Stimulated activated CD4-positive, alpha-beta T cell treated with anti-CD3 and anti-CD28 coated beads, Interleukin-4, amount 100 ng/mL, for 48 hours (primary cell): ENCODE results near the gene FRYL.
"Not testable (repeated sequence)": the region's sequence is repeated elsewhere in the genome, so short reads cannot be mapped to it uniquely, and the experiment has no call there.

Source experiments
- DNase-seq, 2 donors: peaks; one replicate each; pipeline ENCODE4 v3.0.0-alpha.2; 2020; ENCODE audit warnings: low read depth in 2 of 2

FRYL gene

DNA sequence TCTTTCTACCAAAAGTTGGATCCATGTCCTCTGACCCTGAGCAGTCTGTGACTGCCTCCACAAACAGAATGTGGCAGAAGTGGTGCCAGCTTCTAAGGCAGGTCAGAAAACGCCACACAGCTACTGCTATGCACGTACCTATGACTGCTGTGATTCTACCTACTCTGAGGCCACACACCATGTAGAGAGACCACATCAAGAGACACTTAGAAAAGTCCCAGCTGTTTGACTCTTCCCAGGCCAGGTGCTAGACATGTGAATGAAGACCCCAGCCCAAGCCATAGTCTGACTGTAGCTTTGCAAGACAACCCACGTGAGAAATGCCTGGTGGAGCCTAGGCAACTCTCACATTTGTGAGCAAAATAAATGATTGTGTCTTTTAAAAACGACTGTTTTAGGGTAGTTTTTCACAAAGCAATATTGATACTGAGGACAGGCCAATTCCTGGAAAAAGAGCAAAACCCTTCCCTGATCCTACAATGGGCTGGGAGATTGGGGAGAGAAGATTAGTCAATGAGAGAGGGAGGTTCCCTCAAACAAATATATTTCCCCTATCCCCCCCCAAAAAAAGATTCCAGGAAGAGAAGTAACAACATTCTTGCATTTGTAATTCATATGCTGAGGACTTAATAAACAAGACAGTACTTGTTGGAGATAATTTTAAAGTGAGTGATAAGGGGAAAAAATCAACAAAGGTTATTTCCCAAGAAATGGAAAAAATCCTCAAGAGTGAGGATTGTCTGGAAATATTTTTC is 33.3 kb downstream of the FRYL start:
- DNase-seq, result no peak

DNA sequence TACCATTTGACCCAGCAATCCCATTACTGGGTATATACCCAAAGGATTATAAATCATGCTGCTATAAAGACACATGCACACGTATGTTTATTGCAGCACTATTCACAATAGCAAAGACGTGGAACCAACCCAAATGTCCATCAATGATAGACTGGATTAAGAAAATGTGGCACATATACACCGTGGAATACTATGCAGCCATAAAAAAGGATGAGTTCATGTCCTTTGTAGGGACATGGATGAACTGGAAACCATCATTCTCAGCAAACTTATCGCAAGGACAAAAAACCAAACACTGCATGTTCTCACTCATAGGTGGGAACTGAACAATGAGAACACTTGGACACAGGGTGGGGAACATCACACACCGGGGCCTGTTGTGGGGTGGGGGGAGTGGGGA is 34.9 kb downstream of the FRYL start:
- not testable (repeated sequence) for DNase-seq

DNA sequence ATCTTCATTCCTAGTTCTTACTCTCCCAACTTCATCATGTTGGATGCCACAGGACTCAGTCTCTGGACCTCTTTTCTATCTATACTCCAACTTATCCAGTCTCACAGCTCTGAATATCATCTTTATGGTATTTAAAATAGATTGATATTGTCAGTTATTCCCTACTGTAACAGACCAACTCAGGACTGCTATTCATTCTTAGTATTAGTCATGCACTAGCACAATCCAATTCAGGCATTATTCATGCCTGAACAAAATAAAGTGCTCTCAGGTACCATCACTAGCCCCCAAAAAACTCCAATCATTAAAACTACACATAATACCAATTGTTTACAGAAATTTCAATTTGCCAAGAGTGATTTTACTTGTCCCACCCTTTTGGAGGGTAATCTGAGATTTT is 37.7 kb downstream of the FRYL start:
- DNase-seq, result no peak

DNA sequence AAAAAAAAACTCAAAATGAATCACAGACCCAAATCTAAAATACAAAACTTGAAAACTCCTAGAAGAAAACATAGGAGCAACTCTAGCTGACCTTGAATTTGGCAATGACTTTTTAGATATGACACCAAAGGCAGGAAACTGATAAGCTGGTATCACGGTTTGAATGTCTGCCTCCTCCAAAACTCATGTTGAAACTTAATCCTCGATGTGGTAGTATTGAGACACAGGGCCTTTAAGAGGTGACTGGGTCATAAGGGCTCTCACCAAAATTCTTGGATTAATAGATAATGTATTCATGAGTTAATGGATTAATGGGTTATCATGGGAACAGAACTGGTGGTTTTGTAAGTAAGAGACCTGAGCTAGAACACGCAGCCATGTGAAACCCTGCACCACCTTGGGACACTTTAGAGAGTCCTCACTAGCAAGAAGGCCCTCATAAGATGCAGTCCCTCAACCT is 40.5 kb downstream of the FRYL start:
- no peak for DNase-seq

DNA sequence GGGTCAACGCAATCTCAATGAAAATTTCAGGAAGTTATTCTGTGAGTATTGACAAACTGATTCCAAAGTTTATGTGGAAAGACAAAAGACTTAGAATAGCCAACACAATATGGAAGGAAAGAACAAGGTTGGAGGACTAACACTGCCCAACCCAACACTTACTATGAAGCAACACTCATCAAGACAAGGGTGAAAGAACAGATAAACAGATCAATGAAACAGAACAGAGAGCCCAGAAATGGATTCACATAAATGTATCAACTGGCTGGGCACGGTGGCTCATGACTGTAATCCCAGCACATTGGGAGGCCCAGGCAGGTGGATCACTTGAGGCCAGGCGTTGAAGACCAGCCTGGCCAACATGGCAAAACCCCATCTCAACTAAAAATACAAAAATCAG is 41.2 kb downstream of the FRYL start:
- no peak for DNase-seq

DNA sequence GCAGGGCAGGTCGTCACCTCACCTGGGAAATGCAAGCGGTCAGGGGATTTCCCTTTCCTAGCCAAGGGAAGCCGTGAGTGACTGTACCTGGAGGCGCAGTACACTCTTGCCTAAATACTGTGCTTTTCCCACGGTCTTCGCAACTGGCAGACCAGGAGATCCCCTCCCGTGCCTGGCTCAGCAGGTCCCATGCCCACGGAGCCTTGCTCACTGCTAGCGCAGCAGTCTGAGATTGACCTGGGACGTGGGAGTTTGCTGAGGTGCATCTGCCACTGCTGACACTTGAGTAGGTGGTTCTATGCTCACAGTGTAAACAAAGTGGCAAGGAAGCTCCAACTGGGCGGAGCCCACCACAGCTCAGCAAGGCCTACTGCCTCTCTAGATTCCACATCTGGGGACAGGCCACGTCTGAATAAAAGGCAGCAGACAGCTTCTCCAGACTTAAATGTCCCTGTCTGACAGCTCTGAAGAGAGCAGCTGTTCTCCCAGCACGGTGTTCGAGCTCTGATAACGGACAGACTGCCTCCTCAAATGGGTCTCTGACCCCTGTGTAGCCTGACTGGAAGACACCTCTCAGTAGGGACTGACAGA is 51.1 kb downstream of the FRYL start:
- peak; percentile 8 to 29 for DNase-seq

DNA sequence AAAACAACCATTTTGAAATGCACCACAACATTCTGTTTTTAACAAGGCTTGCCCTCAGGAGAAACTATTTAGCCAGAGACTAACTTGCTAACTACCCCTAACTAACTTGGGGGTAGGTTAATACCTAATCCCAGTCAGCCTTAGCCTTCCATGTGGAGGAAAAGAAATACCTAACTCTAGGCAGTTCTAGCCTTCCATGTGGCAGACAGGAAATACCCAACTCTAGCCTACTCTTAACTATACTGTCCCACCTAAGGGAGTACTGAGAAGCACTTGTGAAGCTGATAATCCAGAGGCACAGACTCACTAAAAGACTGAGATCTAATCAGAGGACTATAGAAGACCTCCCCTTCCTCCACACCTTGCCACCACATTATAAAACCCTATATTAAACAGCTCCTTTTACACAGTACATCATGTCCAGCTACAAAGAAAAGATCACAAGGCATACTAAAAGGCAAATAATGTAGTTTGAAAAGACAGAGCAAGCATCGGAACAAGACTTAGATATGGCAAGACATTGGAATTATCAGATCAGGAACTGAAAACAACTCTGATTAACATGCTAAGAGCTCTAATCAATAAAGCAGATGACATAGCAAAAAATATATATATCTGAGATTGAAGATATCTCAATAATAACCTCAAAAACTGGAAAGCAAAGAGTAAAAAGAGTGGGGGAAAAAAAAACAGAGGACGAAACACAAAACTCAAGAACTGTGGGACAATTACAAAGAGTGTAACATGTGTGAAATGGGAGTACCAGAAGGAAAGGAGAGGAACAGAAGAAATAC is 52.2 kb downstream of the FRYL start:
- no peak for DNase-seq

DNA sequence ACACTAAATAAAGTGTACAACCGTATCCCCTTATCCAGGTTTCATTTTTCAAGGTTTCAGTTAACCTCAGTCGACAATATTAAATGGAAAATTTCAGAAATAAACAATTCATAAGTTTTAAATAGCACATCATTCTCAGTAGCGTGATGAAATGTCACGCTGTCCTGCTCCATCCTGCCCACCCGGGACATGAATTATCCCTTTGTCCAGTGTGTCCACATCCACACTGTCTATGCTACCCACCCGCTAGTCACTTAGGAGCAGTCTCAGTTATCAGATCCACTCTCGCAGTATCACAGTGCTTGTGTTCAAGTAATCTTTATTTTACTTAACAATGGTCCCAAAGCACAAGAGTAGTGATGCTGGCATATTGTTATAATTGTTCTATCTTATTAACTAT is 54.7 kb downstream of the FRYL start:
- DNase-seq, result no peak

DNA sequence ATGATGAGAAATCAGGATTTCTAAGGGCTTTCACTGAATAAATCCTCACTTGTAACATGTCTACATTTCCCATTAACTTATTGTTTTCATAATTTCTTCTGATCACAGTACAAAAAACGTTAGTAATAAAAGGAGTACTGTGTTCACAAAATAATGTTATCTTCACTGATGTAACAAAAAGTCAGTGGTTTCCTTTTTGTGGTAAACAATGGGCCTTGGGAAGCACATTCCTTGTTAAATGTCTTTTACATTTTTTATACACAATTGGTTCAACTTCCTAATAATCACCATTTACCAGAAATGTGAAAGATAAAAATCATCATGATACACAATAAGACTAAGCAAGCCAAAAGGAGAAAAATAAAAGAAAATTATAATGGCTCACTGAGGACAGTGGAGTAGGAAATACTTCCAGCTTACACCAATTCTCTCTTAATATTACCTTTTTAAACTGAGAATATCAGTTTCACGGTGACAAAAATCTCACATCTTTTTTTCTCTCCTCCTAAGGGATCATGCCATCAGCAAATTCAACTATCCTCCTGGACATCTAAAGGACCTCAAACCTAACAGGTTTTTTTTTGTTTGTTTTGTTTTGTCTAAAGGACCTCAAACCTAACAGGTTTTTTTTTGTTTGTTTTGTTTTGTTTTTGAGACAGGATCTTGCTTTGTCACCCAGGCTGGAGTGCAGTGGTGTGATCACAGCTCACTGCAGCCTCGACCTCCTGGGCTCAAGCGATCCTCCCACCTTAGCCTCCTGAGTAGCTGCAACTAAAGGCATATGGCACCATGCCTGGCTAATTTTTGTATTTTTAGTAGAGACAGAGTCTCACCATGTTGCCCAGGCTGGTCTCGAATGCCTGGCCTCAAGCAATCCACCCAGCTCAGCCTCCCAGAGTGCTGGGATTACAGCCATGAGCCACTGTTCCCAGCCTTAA is 57.3 kb downstream of the FRYL start:
- DNase-seq, result no peak

DNA sequence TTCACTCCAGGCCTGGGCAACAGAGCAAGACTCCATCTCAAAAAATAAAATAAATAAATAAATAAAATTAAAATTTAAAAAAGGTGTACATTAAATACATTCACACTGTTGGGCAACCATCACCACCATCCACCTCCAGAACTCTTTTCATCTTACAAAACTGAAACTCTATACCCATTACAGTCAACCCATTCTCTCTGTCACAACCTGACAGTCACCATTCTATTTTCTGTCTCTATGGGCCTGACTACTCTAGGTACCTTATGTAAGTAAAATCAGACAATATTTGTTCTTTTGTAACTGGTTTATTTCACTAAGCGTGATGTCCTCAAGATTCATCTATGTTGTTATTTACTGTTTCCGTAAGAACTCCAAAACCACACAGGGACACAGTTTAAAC is 59.6 kb downstream of the FRYL start:
- no peak for DNase-seq

DNA sequence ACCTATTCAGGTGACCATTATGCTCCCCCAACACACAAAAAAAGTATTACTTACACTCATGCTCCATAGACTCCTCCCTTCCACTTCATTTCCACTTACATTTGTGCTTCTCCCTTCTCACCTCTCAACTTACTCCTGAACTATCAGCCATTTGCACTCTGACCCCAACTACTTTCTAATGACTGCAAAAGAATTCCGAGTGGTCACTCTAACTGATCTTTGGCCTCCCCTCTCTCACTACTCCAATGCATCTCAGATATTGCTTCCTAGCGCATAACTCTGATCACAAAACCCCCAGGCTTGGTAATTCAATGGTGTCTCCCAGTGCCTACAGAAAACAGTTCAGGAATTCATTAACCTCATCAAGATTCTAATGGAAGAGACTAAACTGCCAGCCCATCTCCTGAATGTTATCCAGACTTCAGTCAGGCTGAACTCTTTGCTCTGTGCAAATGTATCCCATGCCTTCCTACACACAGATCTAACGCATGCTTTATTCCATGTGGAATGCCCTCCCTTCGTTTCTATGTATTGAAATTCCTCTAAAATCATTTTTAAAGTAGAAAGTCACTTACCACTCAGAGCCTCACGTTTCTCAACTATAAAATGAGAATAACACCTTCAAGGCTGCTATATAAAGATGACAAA is 61.1 kb downstream of the FRYL start:
- no peak for DNase-seq

DNA sequence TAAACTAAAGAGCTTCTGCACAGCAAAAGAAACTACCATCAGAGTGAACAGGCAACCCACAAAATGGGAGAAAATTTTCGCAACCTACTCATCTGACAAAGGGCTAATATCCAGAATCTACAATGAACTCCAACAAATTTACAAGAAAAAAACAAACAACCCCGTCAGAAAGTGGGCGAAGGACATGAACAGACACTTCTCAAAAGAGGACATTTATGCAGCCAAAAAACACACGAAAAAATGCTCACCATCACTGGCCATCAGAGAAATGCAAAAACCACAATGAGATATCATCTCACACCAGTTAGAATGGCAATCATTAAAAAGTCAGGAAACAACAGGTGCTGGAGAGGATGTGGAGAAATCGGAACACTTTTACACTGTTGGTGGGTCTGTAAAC is 63.8 kb downstream of the FRYL start:
- not testable (repeated sequence) for DNase-seq

DNA sequence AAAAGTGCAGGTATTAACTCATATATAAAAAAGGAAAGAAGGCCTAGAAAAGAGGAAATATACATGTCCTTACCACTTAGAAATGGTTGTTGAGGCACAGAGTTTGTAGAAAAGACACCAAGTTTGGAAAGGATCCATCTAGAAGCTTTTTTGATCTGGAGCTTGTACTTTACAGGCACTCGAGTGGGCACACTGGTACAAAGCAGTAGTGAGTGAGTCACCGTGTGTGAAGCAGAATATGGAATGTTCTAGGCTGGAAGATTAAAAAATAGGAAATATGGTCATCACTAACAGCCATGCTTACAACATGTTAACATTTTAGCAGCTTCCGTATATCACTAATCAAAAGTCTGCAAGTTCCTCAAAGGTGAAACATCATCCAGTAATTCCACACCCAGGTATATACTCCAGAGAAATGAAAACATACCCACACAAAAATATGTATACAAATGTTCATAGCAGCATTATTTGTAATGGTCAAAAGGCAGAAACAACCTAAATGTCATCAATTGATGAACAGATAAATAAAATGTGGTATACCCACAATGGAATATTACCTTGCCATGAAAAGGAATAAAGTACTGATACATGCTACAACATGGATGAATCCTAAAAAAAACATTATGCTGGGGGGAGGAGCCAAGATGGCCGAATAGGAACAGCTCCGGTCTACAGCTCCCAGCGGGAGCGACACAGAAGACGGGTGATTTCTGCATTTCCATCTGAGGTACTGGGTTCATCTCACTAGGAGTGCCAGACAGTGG is 69.5 kb downstream of the FRYL start:
- DNase-seq, result no peak

DNA sequence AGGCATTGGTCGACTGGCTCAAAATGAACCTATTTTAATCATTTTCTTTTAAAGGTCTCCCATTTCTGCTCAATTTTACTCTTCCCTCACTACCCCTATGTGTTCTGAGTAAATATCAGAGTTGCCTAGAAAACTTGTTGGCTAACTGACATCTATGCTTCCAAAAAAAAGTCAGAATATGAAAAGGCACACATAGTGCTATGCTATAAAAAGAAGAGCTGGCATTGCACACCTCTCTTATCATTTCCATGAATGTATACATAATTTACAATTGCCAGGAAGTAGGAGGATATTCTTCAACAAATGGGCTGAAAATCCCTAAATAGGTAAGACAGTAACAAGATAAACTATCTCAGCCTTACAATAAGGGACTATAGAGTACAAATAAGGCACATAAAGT is 70.2 kb downstream of the FRYL start:
- DNase-seq, result no peak

DNA sequence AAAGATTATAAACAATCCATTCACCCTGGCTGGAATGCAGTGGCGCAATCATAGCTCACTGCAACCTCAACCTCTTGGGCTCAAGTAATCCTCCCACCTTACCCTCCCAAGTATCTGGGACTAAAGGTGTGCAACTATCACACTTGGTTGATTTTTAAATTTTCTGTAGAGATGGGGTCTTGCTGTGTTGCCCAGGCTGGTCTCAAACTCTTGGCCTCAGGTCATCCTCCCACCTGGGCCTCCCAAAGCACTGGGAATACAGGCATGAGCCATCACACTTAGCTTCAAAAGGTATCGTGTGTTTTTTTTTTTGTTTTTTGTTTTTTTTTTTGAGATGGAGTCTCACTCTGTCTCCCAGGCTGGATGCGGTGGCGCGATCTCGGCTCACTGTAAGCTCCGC is 71.5 kb downstream of the FRYL start:
- DNase-seq, result no peak

DNA sequence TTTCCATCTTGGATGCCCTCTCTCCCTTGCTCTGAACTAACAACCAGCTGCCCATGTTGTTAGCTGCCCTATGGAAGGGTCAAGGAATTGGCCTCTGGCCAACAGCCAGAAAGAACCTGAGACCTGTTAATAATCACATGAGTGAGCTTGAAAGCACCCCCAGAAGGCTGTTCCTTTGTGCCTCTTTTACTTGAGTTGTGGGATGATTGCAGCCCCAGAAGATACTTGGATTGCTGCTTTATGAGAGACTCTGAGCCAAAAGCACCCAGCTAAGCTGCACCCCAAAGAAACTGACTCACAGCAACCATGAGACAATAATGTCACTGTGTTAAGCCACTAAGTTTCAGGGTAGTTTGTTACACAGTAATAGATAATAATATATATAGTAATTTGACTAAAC is 73.3 kb downstream of the FRYL start:
- DNase-seq, result no peak

DNA sequence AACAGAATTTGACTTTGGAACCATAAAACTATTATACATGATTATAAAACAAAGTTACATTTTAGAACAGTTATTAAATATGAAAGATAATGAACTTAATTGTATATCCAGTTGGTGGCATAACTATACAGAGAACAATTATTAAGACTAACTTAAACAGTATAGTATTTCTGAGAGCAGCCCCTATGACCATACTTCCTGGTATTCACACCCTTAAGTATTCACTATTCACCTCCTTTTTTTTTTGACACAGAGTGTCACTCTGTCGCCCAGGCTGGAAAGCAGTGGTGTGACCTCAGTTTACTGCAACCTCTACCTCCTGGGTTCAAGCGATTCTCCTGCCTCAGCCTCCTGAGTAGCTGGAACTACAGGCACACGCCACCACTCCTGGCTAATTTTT is 74.5 kb downstream of the FRYL start:
- DNase-seq, result no peak

DNA sequence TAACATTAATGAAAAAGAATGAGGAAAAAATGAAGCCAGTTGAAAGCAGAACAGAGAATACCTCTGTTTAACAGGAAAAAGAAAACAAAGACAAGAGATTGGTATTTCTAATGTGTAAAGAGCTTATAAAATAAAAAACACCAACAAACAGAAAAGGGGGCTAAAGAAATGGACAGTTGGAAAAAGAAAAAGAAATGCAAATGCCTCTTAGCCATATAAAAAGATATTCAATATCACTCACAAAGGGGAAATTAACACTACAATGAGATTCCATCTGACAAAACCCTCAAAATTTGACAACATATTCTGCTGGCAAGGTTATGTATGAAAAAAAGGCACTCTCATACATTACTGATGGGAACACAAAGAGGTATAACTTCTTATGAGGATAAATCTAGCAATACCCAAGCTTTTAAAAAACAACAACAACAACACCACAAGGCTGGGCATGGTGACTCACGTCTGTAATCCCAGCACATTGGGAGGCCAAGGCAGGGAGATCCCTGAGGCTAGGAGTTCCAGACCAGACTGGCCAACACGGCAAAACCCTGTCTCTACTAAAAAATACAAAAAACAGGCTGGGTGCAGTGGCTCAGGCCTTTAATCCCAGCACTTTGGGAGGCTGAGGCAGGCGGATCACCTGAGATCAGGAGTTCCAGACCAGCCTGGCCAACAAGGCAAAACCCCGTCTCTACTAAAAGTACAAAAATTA is 75.8 kb downstream of the FRYL start:
- no peak for DNase-seq

DNA sequence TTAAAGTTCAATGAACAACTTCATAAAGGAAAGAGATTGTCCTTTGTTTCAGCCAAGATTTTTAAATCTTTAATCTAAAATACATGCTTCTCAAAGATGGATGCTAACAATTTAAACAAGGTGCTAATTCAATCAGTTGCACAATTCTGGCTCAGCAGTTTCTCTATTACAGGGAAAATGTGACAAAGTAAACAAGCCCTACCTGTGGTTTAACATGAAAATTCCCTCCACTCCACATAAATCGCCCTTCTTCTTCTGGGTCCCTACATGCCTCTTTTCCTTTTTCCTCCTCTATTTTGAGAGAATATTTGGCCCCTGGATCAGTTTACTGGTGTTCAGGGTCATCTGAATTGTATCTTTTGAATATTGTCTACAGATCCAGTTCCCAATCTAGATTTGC is 80.6 kb downstream of the FRYL start:
- no peak for DNase-seq
